Germinal center (tissue), 1 donor: Measurements from ENCODE around the gene FETUB.
"Not testable (repeated sequence)": the region's sequence is repeated elsewhere in the genome, so short reads cannot be mapped to it uniquely, and the experiment has no call there.

Experiments
- DNase-seq: peaks from one replicate; pipeline ENCODE4 v3.0.0; 2012; ENCODE audit warnings: mixed read lengths, low spot score

FETUB gene

GRCh38 chr3:186613637-186614265 lies 26.4 kb upstream of the FETUB start:
- no peak for DNase-seq

- no peak for DNase-seq
Measured at GRCh38 chr3:186614266-186614596, 26.0 kb upstream of the FETUB start.

DNA sequence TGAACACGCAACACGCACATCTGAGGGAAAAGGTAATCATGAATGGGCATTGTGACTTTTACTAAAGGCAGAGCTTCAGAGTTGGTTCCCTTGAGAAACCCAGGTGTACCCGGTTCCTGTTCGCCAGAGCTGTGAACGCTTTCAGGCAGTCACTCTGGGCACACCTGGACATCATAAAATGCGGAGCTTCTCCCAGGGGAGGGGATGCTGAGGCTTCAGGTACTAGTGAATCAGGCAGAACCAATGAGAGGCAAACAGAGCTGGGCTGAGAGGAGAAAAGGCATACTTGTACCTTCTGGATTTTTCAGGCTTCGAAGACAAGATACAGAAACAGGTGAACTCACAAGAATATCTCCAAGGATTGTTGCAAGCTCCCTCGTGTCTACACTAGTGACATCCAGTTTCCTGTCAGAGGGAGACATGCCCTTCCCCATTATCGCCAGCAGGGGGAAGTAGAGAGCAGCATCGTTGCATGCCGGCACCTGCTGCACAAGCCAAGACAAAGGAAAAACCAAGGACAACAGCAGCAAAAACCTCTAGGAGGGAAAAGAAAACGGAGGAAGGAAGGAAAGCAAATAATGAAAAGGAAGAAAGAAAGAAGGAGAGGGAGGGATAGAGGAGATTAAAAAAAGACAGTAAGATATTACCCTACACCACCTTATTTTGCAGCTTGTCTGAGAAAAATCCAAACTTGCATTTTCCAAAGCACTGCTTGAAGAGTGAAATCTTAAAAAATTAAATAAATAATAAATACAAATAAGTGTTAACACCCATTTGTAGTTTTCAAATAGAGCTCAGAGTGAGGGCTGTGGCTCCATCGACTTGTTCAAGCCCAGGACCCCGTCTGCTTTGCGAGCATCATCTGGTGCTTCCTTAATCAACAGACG lies 25.4 kb upstream of the FETUB start:
- DNase-seq: peak; percentile 84

GRCh38 chr3:186616299-186616617 lies 23.9 kb upstream of the FETUB start:
- DNase-seq: no peak

DNA sequence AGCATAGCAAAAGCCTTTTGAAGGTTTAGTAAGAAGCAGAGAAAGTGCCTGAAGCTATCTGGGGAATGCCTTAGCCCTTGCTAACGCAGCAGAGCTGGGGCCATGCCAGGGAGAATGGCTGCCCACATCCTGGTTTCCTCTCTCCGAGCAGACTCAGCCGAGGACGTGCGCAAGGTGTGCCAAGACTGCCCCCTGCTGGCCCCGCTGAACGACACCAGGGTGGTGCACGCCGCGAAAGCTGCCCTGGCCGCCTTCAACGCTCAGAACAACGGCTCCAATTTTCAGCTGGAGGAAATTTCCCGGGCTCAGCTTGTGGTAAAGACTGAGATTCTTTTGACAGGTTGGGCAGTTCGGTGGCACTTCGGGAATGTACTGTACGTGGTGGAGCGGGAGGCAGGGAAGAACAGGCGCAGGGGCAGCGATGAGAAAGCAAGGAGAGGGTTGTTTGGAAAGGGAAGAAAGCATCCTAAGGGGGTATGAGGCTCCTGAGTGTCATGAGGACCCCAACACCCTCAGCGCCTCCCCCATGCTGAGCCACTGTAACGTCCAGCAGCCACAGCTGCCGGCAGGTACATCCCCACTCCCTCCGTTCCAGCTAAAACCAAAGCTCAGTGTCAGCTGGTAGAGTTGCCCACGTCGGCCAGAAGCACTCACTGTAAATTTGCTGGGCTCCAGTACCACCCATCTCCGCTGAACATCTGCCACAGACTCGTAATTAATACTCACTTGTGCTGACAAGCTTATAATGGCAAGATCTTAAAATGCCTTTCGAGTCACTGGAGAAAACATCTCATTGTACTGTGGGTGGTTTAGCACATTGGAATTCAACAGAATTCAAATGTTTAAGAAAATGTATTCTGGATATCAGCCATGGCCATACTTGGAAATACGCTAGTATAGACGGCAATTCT lies 22.9 kb upstream of the FETUB start:
- peak; percentile 89 for DNase-seq

DNA sequence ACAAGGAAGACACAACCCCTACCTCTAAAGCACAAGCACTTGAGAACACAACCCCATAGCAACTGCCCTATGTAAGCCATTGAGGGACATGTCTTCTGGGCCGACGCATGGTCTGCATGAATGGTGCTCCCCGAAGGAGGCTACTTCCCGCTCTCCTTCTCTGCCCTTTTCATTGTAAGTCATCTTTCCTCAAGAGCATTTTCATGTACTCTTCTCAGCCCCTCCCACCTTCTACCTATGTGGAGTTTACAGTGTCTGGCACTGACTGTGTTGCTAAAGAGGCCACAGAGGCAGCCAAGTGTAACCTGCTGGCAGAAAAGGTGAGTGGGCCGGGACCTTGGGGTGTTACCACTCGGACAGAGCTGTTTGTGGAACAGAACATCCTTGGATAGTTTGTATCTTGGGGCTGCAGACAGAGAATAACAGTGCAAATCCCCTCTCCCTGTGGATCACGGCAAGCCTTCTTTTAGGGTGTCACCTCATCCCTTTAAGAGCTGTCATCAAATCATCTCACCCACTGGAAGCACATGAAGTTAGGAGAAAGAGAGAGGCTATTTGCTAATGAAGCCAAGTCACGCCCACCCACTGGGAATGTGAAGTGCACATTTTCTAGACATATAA lies 21.8 kb upstream of the FETUB start:
- no peak for DNase-seq

DNA sequence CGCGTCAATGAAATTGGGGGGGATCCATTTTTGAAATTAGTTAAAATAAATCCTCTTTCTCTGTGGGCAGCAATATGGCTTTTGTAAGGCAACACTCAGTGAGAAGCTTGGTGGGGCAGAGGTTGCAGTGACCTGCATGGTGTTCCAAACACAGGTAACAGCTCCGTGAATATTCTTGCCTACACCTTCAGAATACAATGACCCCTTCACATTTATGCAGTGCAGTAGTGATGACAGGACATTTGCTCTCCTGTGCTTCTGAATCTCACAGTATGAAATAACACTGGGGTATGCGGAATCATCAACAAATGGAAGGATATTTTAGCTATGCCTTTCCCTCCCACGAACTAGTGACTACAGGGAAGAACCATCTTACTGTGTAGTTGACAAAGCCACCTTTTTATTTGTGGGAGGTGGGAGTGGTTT lies 20.4 kb upstream of the FETUB start:
- no peak for DNase-seq

DNA sequence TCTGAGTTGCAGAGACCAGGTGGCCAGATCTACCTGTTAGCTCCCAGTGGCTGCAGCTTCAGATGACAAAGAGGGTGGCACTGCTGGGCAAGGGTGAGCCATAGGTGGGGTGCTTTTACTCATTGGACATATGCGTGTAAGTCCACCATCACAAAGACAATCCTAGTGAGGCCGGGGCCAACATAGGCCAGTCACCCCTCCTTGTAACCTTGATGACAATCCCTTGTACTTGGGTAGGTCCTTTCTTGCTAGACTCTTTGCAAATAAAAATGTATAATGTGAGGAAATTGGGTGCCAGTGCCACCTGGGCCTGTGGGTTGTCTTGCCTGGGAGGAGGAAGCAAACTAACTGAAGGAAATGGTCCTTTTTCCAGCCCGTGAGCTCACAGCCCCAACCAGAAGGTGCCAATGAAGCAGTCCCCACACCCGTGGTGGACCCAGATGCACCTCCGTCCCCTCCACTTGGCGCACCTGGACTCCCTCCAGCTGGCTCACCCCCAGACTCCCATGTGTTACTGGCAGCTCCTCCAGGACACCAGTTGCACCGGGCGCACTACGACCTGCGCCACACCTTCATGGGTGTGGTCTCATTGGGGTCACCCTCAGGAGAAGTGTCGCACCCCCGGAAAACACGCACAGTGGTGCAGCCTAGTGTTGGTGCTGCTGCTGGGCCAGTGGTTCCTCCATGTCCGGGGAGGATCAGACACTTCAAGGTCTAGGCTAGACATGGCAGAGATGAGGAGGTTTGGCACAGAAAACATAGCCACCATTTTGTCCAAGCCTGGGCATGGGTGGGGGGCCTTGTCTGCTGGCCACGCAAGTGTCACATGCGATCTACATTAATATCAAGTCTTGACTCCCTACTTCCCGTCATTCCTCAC lies 19.7 kb upstream of the FETUB start:
- DNase-seq: no peak

GRCh38 chr3:186621894-186622650 lies 18.1 kb upstream of the FETUB start:
- no peak for DNase-seq

DNA sequence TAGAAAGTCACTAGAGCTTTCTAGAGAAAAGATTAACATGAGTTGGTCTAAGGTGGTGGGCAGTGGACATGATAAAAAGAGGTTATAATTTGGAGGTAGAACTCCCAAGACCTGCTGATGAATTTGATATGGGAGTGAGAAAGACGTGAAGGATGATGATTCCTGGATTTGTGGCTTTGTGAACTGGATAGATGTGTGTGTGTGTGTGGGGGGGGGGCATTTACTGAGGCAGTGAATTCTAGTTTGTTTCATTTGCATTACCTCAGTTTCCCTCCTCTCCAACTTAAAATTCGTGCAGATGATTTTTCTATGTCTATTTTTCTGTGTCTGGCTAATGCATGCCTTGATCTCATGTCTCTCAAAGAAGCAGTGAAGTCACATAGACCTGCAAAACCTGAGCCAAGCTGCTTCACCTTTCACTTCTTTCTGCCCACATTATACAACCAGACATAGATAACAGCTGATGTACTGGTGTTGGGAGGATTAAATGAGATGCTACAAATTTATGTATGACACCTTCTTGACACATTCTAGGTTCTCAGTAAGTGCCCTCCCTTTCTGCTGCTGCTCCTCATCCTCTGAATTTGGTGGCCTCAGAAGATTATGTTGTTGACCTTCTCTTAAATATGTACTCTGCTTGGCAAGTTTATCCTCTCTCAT lies 17.4 kb upstream of the FETUB start:
- no peak for DNase-seq

- DNase-seq: no peak
Measured at GRCh38 chr3:186624598-186624997, 15.6 kb upstream of the FETUB start.

GRCh38 chr3:186625600-186626042 lies 14.6 kb upstream of the FETUB start:
- no peak for DNase-seq

GRCh38 chr3:186626254-186626847 lies 13.8 kb upstream of the FETUB start:
- DNase-seq: no peak

DNA sequence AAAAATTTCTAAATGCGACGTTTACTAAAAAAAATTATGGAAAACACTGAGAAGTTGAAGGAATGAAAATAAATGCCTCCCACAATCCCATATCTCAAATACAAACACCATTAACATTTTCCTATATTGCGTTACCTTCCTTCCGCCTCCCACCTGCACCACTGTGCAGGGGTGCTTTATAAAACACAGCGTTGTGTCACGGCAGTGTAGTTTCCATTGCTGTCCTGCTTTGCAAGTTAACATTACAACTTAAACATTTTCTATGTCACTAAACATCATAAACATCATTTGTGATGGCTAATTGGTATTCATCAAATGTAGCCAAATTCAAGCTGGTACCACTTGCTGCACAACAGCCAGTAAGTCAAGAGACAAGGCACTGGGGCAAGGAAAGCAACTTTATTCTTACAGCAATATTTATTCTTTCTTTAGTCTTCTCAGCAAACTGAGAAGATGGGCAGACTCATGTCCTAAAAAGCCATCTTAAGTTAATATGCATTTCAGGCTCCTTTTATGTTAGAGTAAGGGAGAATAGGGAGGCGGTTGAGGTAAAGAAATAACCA lies 12.3 kb upstream of the FETUB start:
- DNase-seq: no peak

GRCh38 chr3:186628756-186629155 lies 11.4 kb upstream of the FETUB start:
- no peak for DNase-seq

GRCh38 chr3:186630950-186631641 lies 9.1 kb upstream of the FETUB start:
- DNase-seq: no peak

DNA sequence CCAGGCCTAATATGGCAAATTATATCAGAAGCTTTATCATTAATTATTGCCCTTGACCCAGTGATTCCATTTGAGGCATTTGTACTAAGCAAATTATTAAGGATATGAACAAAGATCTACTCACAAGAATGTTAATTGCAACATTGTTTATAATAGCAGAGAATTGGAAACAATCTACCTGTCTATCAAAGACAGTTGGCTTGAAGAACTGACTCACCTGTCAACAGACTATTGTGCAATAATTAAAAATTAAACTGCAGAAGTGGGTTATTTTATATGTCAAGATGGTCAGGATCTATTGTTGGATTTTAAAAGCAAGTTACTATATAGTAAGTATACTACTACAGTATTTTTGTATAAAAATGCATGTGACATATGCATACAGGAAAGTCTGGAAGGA lies 6.7 kb upstream of the FETUB start:
- no peak for DNase-seq

DNA sequence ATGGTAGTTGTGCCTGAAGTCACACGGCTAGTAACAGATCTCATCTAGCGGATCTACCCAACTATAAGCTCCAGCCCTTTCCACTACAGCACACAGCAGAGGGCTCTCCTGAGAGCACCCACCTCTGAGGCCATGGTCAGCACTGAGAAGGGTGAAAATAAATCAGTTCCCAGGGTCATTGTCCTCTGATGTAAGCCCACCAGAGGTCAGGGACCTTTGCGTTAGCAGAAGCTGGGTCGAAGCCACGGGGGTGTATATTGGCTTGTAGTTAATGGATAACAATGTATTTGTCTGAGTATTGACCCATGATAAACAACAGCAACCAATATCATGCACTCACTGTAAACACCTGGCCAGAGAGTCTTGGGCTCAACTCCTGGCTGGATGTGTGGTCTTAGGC lies 6.0 kb upstream of the FETUB start:
- not testable (repeated sequence) for DNase-seq

DNA sequence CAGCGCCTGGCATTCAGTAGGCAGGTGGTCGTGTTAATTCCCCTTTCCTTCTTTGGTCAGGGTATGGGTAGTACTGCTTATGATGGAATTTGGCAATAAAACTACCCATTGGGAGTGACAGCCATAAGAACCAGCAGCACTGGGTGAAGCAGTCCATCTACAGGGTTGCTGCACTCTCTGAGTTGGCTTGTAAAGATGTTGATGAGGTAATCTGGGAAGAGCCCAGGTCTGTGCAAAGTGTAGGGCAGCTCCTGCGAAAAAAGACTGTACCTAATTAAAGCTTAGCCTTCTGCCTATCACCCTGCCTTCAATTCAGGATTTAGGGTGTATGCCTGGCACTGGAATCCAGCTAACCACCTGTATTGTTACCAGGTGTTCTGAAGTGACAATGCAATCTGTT lies 4.7 kb upstream of the FETUB start:
- no peak for DNase-seq
